CD4-positive, alpha-beta T cell treated with Interleukin-1 beta for 1 hour (primary cell): ENCODE results near the gene ANKRD39.
"Not testable (repeated sequence)": the region's sequence is repeated elsewhere in the genome, so short reads cannot be mapped to it uniquely, and the experiment has no call there.

Experiments
- DNase-seq, 2 donors: peaks; one replicate each; pipeline ENCODE4 v3.0.0-alpha.2; 2020 to 2022

Gene ANKRD39

GRCh38 chr2:96806468-96807126 lies 51.2 kb downstream of the ANKRD39 start:
- peak; percentile 43 to 50 for DNase-seq

- not testable (repeated sequence) for DNase-seq
Observed at GRCh38 chr2:96805946-96806345, 51.9 kb downstream of the ANKRD39 start.

GRCh38 chr2:96804986-96805385 lies 52.8 kb downstream of the ANKRD39 start:
- DNase-seq = no peak

- DNase-seq = no peak
Observed at GRCh38 chr2:96802721-96803120, 55.1 kb downstream of the ANKRD39 start.

GRCh38 chr2:96801786-96802595 lies 55.8 kb downstream of the ANKRD39 start:
- DNase-seq = peak in 1 of 2 donors; percentile 28

- peak; percentile 74 to 76 for DNase-seq
Observed at GRCh38 chr2:96801005-96801785, 56.6 kb downstream of the ANKRD39 start.

GRCh38 chr2:96800061-96801004 lies 57.5 kb downstream of the ANKRD39 start:
- no peak for DNase-seq

- DNase-seq = no peak
Observed at GRCh38 chr2:96799623-96799935, 58.2 kb downstream of the ANKRD39 start.

GRCh38 chr2:96798733-96799622 lies 58.8 kb downstream of the ANKRD39 start:
- no peak for DNase-seq
